Natural killer cell (primary cell): ENCODE measurements around the gene ANGEL2. TPM values are rescaled to one million over a fixed set of nuclear protein-coding genes. Genes with fewer than 3 reads are reported as not detected.

Source experiments
- ATAC-seq, 3 donors: fragments of 150-1000 bp in 2 of 3; fragments of 200-7000 bp in 1 of 3; cut with Tn5 transposase; 1 replicate in 1 of 3; 2 replicates in 2 of 3; pipeline ENCODE4 v1.10.0; 2021; ENCODE audit warnings: mild to moderate bottlenecking in 2 of 3, moderate library complexity in 2 of 3
- DNase-seq, 2 donors: peaks; one replicate each; pipeline versions ENCODE4 v3.0.0 to v3.0.0-alpha.2; 2013 to 2021; ENCODE audit warnings: mixed read lengths in 1 of 2
- H3K27ac ChIP-seq: one replicate; pipeline ENCODE4 v1.5.1; 2013; ENCODE audit warnings: mild to moderate bottlenecking, low read length
- H3K27me3 ChIP-seq: one replicate; pipeline ENCODE4 v1.6.1; 2013; ENCODE audit warnings: low read length; ENCODE audit not compliant: control insufficient read depth, insufficient read depth
- H3K36me3 ChIP-seq: one replicate; pipeline ENCODE4 v1.6.1; 2013; ENCODE audit warnings: low read length; ENCODE audit not compliant: control insufficient read depth, insufficient read depth
- H3K4me1 ChIP-seq: one replicate; pipeline ENCODE4 v1.6.1; 2013; ENCODE audit warnings: low read length; ENCODE audit not compliant: control insufficient read depth, insufficient read depth
- H3K4me3 ChIP-seq: one replicate; pipeline ENCODE4 v1.5.1; 2013; ENCODE audit warnings: low read length
- H3K9me3 ChIP-seq: one replicate; pipeline ENCODE4 v1.6.1; 2013; ENCODE audit warnings: low read length; ENCODE audit not compliant: control insufficient read depth, insufficient read depth
- H3K27ac Mint-ChIP-seq, 2 donors: one replicate each; pipeline ENCODE4 v1.8.0; 2022; ENCODE audit warnings: mild to moderate bottlenecking in 2 of 2, mixed read lengths in 2 of 2, moderate library complexity in 1 of 2
- H3K27me3 Mint-ChIP-seq, 2 donors: one replicate each; pipeline ENCODE4 v1.8.0; 2022; ENCODE audit warnings: low read depth in 2 of 2, mixed read lengths in 2 of 2
- H3K36me3 Mint-ChIP-seq: one replicate; pipeline ENCODE4 v1.8.0; 2022; ENCODE audit warnings: mixed read lengths
- H3K4me1 Mint-ChIP-seq, 2 donors: one replicate each; pipeline ENCODE4 v1.8.0; 2022; ENCODE audit warnings: mixed read lengths in 2 of 2
- H3K4me3 Mint-ChIP-seq: one replicate; pipeline ENCODE4 v1.8.0; 2022; ENCODE audit warnings: mild to moderate bottlenecking, moderate library complexity, mixed read lengths
- H3K9me3 Mint-ChIP-seq, 2 donors: one replicate each; pipeline ENCODE4 v1.8.0; 2022; ENCODE audit warnings: mixed read lengths in 2 of 2
- CTCF ChIP-seq: fragments of 200-600 bp; IDR thresholded peaks from one replicate; pipeline ENCODE4 v1.8.0; 2022; ENCODE audit warnings: antibody characterized with exemption
- WGBS: methylation state at CpG from one replicate; pipeline ENCODE4 v1.1.7; 2013; ENCODE audit warnings: missing lambda C conversion rate; ENCODE audit not compliant: insufficient coverage; 5-methylcytosine and 5-hydroxymethylcytosine counted together
- intact Hi-C: fragments of 100-400 bp; cut with micrococcal nuclease; formaldehyde crosslinking; loops from one replicate; pipeline ENCODE4 v1.14.2; 2022
- total RNA-seq, 4 donors: library from RNA; stranded (reverse); fragments of 120-200 nt in 1 of 4; gene quantifications; one replicate each; pipeline versions ENCODE4 v1.2.3 to v1.2.4, GENCODE V29; 2013 to 2022

Gene ANGEL2
- total RNA-seq, 3 donors from 2014 or later (not counting 1 experiment from before 2014, with no cell fraction given), result 68.1 to 75.3 (median 72.1) TPM

- Histone ChIP-seq H3K27me3 (no peaks in the 10 kb centered on the region), H3K4me1 (no peaks in the 10 kb centered on the region), H3K9me3 (no peaks in the 10 kb centered on the region), H3K27ac (no peak overlapping the region), H3K36me3 (peaks cover 5% of the 10 kb centered on the region), H3K4me3 (no peak overlapping the region)
- Mint-ChIP-seq H3K36me3 (no peaks in the 10 kb centered on the region), H3K9me3 (no peaks in the 10 kb centered on the region), H3K4me1 (peaks cover 6 to 10% of the 10 kb centered on the region in 2 donors), H3K4me3 (no peak overlapping the region), H3K27ac (no peak overlapping the region), H3K27me3 (no peaks in the 10 kb centered on the region)
- no peak for ATAC-seq
- over 99% methylated on average over 4 of the region's 6 CpGs for WGBS
- intact Hi-C loops, result no loop called here
- no peak for TF ChIP-seq CTCF
- no peak for DNase-seq
Measured at GRCh38 chr1:212984522-212985291, 31.0 kb downstream of the ANGEL2 start.

GRCh38 chr1:212983482-212983881 lies 32.2 kb downstream of the ANGEL2 start:
- H3K36me3 Mint-ChIP-seq, result no peaks in the 10 kb centered on the region

GRCh38 chr1:212982430-212983152 lies 33.1 kb downstream of the ANGEL2 start:
- Mint-ChIP-seq H3K9me3 (no peaks in the 10 kb centered on the region), H3K27me3 (no peaks in the 10 kb centered on the region), H3K4me1 (peaks cover 6 to 7% of the 10 kb centered on the region in 2 donors), H3K36me3 (no peaks in the 10 kb centered on the region), H3K4me3 (no peak overlapping the region), H3K27ac (no peak overlapping the region)
- no peak for DNase-seq
- no peak for ATAC-seq
- Histone ChIP-seq H3K4me3 (no peak overlapping the region), H3K27ac (no peak overlapping the region), H3K9me3 (no peaks in the 10 kb centered on the region), H3K36me3 (no peaks in the 10 kb centered on the region), H3K4me1 (no peaks in the 10 kb centered on the region), H3K27me3 (no peaks in the 10 kb centered on the region)
- no peak for TF ChIP-seq CTCF
- intact Hi-C loops, result no loop called here
- 88% methylated on average over 5 of the region's 6 CpGs for WGBS

More at GRCh38 chr1:212983482-212983881, 32.2 kb downstream of the ANGEL2 start:
- Mint-ChIP-seq H3K4me1 (peaks cover 6 to 7% of the 10 kb centered on the region in 2 donors), H3K27me3 (no peaks in the 10 kb centered on the region), H3K9me3 (no peaks in the 10 kb centered on the region), H3K27ac (no peak overlapping the region), H3K4me3 (no peak overlapping the region)
- Histone ChIP-seq H3K9me3 (no peaks in the 10 kb centered on the region), H3K36me3 (no peaks in the 10 kb centered on the region), H3K27me3 (no peaks in the 10 kb centered on the region), H3K4me1 (no peaks in the 10 kb centered on the region), H3K4me3 (no peak overlapping the region), H3K27ac (no peak overlapping the region)
- TF ChIP-seq CTCF, result no peak
- 82% methylated on average over 3 of the region's 3 CpGs for WGBS
- DNase-seq, result no peak
- intact Hi-C loops, result no loop called here
- ATAC-seq, result no peak
